ENCODE results near the gene WIPF2. TPM values are rescaled to one million over a fixed set of nuclear protein-coding genes. Genes with fewer than 3 reads are reported as not detected.

Gene WIPF2
- total RNA-seq, 1 donor from 2014 or later = 5.3 TPM

GRCh38 chr17:40322358-40323315 lies 103.5 kb downstream of the WIPF2 start:
- FAIRE-seq (no peak), DNase-seq (ENCODE audit: low spot score in 2 of 2) (no peak)

- FAIRE-seq (no peak), DNase-seq (ENCODE audit: low spot score in 2 of 2) (no peak)
Observed at GRCh38 chr17:40323391-40324381, 104.6 kb downstream of the WIPF2 start.

- no peak for FAIRE-seq
Observed at GRCh38 chr17:40325156-40326013, 106.3 kb downstream of the WIPF2 start.

GRCh38 chr17:40326014-40326831 lies 107.1 kb downstream of the WIPF2 start:
- DNase-seq (ENCODE audit: low spot score in 2 of 2) = no peak
- no peak for FAIRE-seq

More at GRCh38 chr17:40325156-40326013, 106.3 kb downstream of the WIPF2 start:
- DNase-seq (ENCODE audit: low spot score in 2 of 2) = no peak

- DNase-seq (ENCODE audit: low spot score in 2 of 2) = no peak
- no peak for FAIRE-seq
Observed at GRCh38 chr17:40326832-40327199, 107.7 kb downstream of the WIPF2 start.

- no peak for FAIRE-seq
Observed at GRCh38 chr17:40327244-40327729, 108.2 kb downstream of the WIPF2 start.

GRCh38 chr17:40327735-40328385 lies 108.8 kb downstream of the WIPF2 start:
- FAIRE-seq (no peak), DNase-seq (ENCODE audit: low spot score in 2 of 2) (no peak)

More at GRCh38 chr17:40327244-40327729, 108.2 kb downstream of the WIPF2 start:
- DNase-seq (ENCODE audit: low spot score in 2 of 2) = no peak

- DNase-seq (ENCODE audit: low spot score in 2 of 2) (no peak), FAIRE-seq (no peak)
Observed at GRCh38 chr17:40328386-40328766, 109.3 kb downstream of the WIPF2 start.

GRCh38 chr17:40329839-40330794 lies 111.0 kb downstream of the WIPF2 start:
- FAIRE-seq (no peak), DNase-seq (ENCODE audit: low spot score in 2 of 2) (no peak)

- FAIRE-seq (no peak), DNase-seq (ENCODE audit: low spot score in 2 of 2) (no peak)
Observed at GRCh38 chr17:40330850-40331470, 111.9 kb downstream of the WIPF2 start.

- FAIRE-seq (no peak), DNase-seq (ENCODE audit: low spot score in 2 of 2) (peak; percentile 71 to 83)
Observed at GRCh38 chr17:40331743-40332641, 112.9 kb downstream of the WIPF2 start.

Small RNA genes lying within 50 kb of the gene (small RNA-seq; reads per million reads assigned to genes)
- not detected for gene MIR6867

Other genes with a start within 250 kb of the WIPF2 start
- gene PSMD3, start 238.5 kb upstream of the WIPF2 start, total RNA-seq = 77.0 TPM
- gene CSF3, start 203.9 kb upstream of the WIPF2 start, total RNA-seq = not detected
- gene MED24, start 164.9 kb upstream of the WIPF2 start, total RNA-seq = 42.8 TPM
- 90.5 TPM for gene THRA, start 156.3 kb upstream of the WIPF2 start, total RNA-seq
- gene NR1D1, start 118.7 kb upstream of the WIPF2 start, total RNA-seq = under 0.01 TPM
- 81.5 TPM for gene MSL1, start 97.3 kb upstream of the WIPF2 start, total RNA-seq
- gene CASC3, start 78.8 kb upstream of the WIPF2 start, total RNA-seq = 38.3 TPM
- 12.6 TPM for gene RAPGEFL1, start 41.8 kb upstream of the WIPF2 start, total RNA-seq
- gene CDC6, start 68.6 kb downstream of the WIPF2 start, total RNA-seq = 2.4 TPM
- 4.9 TPM for gene RARA, start 89.9 kb downstream of the WIPF2 start, total RNA-seq
- not detected for gene GJD3, start 145.4 kb downstream of the WIPF2 start, total RNA-seq
- 19.6 TPM for gene TOP2A, start 198.6 kb downstream of the WIPF2 start, total RNA-seq
- gene IGFBP4, start 224.1 kb downstream of the WIPF2 start, total RNA-seq = 7.3 TPM